Astrocyte (in vitro differentiated cells and primary cell): ENCODE results near the gene LRRC28. TPM values are rescaled to one million over a fixed set of nuclear protein-coding genes. Genes with fewer than 3 reads are reported as not detected.

Source experiments
- DNase-seq: peaks from one replicate; pipeline ENCODE4 v3.0.0-alpha.2; 2010; ENCODE audit warnings: low read depth
- FAIRE-seq: peaks from 2 replicates; lab custom pipeline; 2011; peaks lifted over from hg19 to GRCh38; lab: Jason Lieb, UNC
- H2AFZ ChIP-seq: 2 replicates; pipeline ENCODE4 v1.6.0; 2012; ENCODE audit warnings: low read depth, low read length, inconsistent platforms
- H3K27ac ChIP-seq: 2 replicates; pipeline ENCODE4 v1.5.1; 2011; ENCODE audit warnings: low read depth, low read length, inconsistent platforms
- H3K27me3 ChIP-seq: 2 replicates; pipeline ENCODE4 v1.6.0; 2011; ENCODE audit warnings: low read length, inconsistent platforms; ENCODE audit not compliant: insufficient read depth
- H3K36me3 ChIP-seq: 2 replicates; pipeline ENCODE4 v1.5.1; 2011; ENCODE audit warnings: low read length, inconsistent platforms; ENCODE audit not compliant: insufficient read depth
- H3K4me1 ChIP-seq: 2 replicates; pipeline ENCODE4 v1.5.1; 2011; ENCODE audit warnings: low read length, inconsistent platforms; ENCODE audit not compliant: insufficient read depth
- H3K4me2 ChIP-seq: 2 replicates; pipeline ENCODE4 v1.6.0; 2012; ENCODE audit warnings: low read length, inconsistent platforms
- H3K4me3 ChIP-seq: 2 replicates; pipeline ENCODE4 v1.5.1; 2011; ENCODE audit warnings: low read depth, mild to moderate bottlenecking, low read length, inconsistent platforms; ENCODE audit not compliant: insufficient read depth
- H3K79me2 ChIP-seq: 2 replicates; pipeline ENCODE4 v1.6.0; 2012; ENCODE audit warnings: mild to moderate bottlenecking, low read length, inconsistent platforms; ENCODE audit not compliant: insufficient read depth
- H3K9ac ChIP-seq: 2 replicates; pipeline ENCODE4 v1.6.0; 2012; ENCODE audit warnings: mild to moderate bottlenecking, low read length, inconsistent platforms
- H3K9me3 ChIP-seq: 2 replicates; pipeline ENCODE4 v1.5.1; 2012; ENCODE audit warnings: low read depth, mild to moderate bottlenecking, low read length, inconsistent platforms; ENCODE audit not compliant: insufficient read depth
- H4K20me1 ChIP-seq: 2 replicates; pipeline ENCODE4 v1.6.0; 2012; ENCODE audit warnings: low read length, inconsistent platforms; ENCODE audit not compliant: insufficient read depth
- H3K27ac Mint-ChIP-seq: one replicate; pipeline ENCODE4 v1.8.0; 2021; ENCODE audit warnings: mild to moderate bottlenecking, mixed read lengths; ENCODE audit not compliant: unreplicated experiment
- H3K27me3 Mint-ChIP-seq: one replicate; pipeline ENCODE4 v1.8.0; 2021; ENCODE audit warnings: low read depth, mixed read lengths; ENCODE audit not compliant: unreplicated experiment
- H3K36me3 Mint-ChIP-seq: one replicate; pipeline ENCODE4 v1.8.0; 2021; ENCODE audit warnings: low read depth, mixed read lengths; ENCODE audit not compliant: unreplicated experiment
- H3K4me1 Mint-ChIP-seq: one replicate; pipeline ENCODE4 v1.8.0; 2021; ENCODE audit warnings: low read depth, mixed read lengths; ENCODE audit not compliant: unreplicated experiment
- H3K4me3 Mint-ChIP-seq: one replicate; pipeline ENCODE4 v1.8.0; 2021; ENCODE audit warnings: mild to moderate bottlenecking, moderate library complexity, mixed read lengths; ENCODE audit not compliant: unreplicated experiment
- H3K9me3 Mint-ChIP-seq: one replicate; pipeline ENCODE4 v1.8.0; 2021; ENCODE audit warnings: mild to moderate bottlenecking, mixed read lengths; ENCODE audit not compliant: unreplicated experiment
- EZH2 ChIP-seq: IDR thresholded peaks from 2 replicates; pipeline ENCODE4 v1.6.1; 2012; ENCODE audit warnings: mild to moderate bottlenecking, low read length, inconsistent platforms; ENCODE audit not compliant: insufficient read depth
- total RNA-seq: library from RNA; stranded (reverse); gene quantifications from 2 replicates; pipeline ENCODE4 v1.2.1, GENCODE V29; 2021
- TF ChIP-seq, protein P1 (sequence below): IDR thresholded peaks from 2 replicates; pipeline ENCODE4 v1.5.1; 2011; ENCODE audit warnings: low read depth, mild to moderate bottlenecking, inconsistent platforms, low read length, moderate library complexity; ENCODE audit not compliant: insufficient read depth

LRRC28 gene
- total RNA-seq, 1 donor from 2014 or later: 28.1 TPM

DNA sequence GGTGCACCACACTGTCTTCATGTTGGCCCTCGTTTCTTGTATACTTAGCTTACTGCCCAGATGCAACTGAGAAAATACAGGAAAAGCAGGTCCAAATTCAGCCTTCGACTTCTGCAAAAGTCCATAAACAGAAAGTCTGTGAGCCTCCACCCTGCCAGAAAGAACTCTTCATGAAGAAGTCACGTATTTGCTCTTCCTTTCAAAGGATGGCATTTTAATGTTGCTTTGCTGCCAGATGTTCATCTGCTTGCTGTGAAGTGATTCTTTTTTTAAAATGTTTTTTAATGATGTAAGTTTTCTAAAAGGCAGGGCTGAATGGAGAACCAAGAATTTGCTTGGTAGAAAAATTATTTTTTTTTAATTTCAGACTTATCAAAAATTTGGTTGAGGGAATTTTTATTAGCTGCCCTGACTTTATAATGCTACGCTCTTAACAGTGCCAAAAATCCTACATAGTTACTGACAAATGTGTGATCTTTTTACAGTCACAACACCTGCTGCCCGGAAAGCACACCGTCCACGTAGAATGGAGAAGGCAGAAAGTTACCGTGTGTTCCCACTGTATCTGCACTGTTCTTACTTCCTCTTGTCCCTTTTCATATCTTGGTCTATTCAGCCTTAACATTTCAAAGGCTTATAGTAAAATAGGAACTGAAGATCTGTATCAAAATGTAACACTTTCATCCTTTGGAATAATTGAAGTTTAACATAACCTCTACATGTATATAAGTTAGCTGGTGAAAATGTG, 136.3 kb downstream of the LRRC28 start:
- no peaks in the 10 kb centered on the region for H3K36me3 ChIP-seq
- no peak overlapping the region for H3K4me3 ChIP-seq
- H3K9ac ChIP-seq: no peak overlapping the region
- no peak overlapping the region for H3K27ac ChIP-seq
- H3K36me3 Mint-ChIP-seq: peaks cover 13% of the 10 kb centered on the region
- no peak for FAIRE-seq
- no peak overlapping the region for H3K4me2 ChIP-seq
- H2AFZ ChIP-seq: no peak overlapping the region
- peaks cover 6% of the 10 kb centered on the region for H3K4me1 ChIP-seq
- no peak for DNase-seq
- H3K27ac Mint-ChIP-seq: no peak overlapping the region
- H4K20me1 ChIP-seq: no peaks in the 10 kb centered on the region
- no peak overlapping the region for H3K4me3 Mint-ChIP-seq
- H3K27me3 ChIP-seq: no peaks in the 10 kb centered on the region
- H3K9me3 ChIP-seq: no peaks in the 10 kb centered on the region
- peaks cover 7% of the 10 kb centered on the region for H3K4me1 Mint-ChIP-seq
- TF ChIP-seq, protein P1, sequence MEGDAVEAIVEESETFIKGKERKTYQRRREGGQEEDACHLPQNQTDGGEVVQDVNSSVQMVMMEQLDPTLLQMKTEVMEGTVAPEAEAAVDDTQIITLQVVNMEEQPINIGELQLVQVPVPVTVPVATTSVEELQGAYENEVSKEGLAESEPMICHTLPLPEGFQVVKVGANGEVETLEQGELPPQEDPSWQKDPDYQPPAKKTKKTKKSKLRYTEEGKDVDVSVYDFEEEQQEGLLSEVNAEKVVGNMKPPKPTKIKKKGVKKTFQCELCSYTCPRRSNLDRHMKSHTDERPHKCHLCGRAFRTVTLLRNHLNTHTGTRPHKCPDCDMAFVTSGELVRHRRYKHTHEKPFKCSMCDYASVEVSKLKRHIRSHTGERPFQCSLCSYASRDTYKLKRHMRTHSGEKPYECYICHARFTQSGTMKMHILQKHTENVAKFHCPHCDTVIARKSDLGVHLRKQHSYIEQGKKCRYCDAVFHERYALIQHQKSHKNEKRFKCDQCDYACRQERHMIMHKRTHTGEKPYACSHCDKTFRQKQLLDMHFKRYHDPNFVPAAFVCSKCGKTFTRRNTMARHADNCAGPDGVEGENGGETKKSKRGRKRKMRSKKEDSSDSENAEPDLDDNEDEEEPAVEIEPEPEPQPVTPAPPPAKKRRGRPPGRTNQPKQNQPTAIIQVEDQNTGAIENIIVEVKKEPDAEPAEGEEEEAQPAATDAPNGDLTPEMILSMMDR: no peak
- no peak for TF ChIP-seq EZH2
- H3K79me2 ChIP-seq: no peaks in the 10 kb centered on the region
- H3K9me3 Mint-ChIP-seq: peaks cover 8% of the 10 kb centered on the region
- no peaks in the 10 kb centered on the region for H3K27me3 Mint-ChIP-seq

GRCh38 chr15:99390667-99391066, 139.4 kb downstream of the LRRC28 start:
- no peaks in the 10 kb centered on the region for H4K20me1 ChIP-seq
- H3K4me2 ChIP-seq: no peak overlapping the region
- no peaks in the 10 kb centered on the region for H3K79me2 ChIP-seq
- H3K9me3 ChIP-seq: no peaks in the 10 kb centered on the region
- no peaks in the 10 kb centered on the region for H3K36me3 ChIP-seq
- no peak overlapping the region for H3K4me3 Mint-ChIP-seq
- peaks cover 6% of the 10 kb centered on the region for H3K36me3 Mint-ChIP-seq
- FAIRE-seq: no peak
- DNase-seq: no peak
- no peak overlapping the region for H2AFZ ChIP-seq
- peaks cover 5% of the 10 kb centered on the region for H3K4me1 Mint-ChIP-seq
- no peak overlapping the region for H3K27ac Mint-ChIP-seq
- H3K27ac ChIP-seq: no peak overlapping the region
- H3K9ac ChIP-seq: no peak overlapping the region
- H3K9me3 Mint-ChIP-seq: peaks cover 5% of the 10 kb centered on the region
- no peaks in the 10 kb centered on the region for H3K27me3 ChIP-seq
- no peaks in the 10 kb centered on the region for H3K27me3 Mint-ChIP-seq
- no peak overlapping the region for H3K4me3 ChIP-seq
- H3K4me1 ChIP-seq: no peaks in the 10 kb centered on the region
- TF ChIP-seq, protein P1: no peak
- no peak for TF ChIP-seq EZH2

DNA sequence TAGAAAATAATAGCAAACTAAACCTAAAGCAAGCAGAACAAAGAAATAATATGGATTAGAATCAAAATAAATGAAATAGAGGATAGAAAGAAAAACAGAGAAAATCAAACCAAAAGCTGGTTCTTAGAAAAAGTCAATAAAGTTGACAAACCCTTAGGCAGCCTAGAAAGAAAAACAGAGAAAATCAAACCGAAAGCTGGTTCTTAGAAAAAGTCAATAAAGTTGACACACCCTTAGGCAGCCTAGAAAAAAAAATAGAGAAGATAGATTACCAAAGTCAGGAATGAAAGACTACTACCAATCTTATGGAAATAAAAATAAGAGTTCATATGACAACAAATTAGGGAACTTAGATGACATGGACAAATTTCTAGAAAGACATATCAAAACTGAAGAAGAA, 142.4 kb downstream of the LRRC28 start:
- Mint-ChIP-seq H3K36me3 (peaks cover 2% of the 10 kb centered on the region), H3K4me1 (no peaks in the 10 kb centered on the region), H3K9me3 (peaks cover 5% of the 10 kb centered on the region), H3K27ac (no peak overlapping the region), H3K27me3 (no peaks in the 10 kb centered on the region), H3K4me3 (no peak overlapping the region)
- Histone ChIP-seq H3K4me3 (no peak overlapping the region), H3K79me2 (no peaks in the 10 kb centered on the region), H3K9ac (no peak overlapping the region), H3K27me3 (no peaks in the 10 kb centered on the region), H4K20me1 (no peaks in the 10 kb centered on the region), H3K4me2 (no peak overlapping the region), H2AFZ (no peak overlapping the region), H3K27ac (no peak overlapping the region), H3K9me3 (no peaks in the 10 kb centered on the region), H3K4me1 (no peaks in the 10 kb centered on the region), H3K36me3 (no peaks in the 10 kb centered on the region)
- DNase-seq (no peak), FAIRE-seq (no peak)
- TF ChIP-seq, protein P1: no peak
- no peak for TF ChIP-seq EZH2
